ENCODE measurements around the gene MIER1.

- TF ChIP-seq POLR2A (IDR thresholded peaks at IDR 0.05) (no peak), CTCF (IDR thresholded peaks at IDR 0.05) (no peak)
These were observed 80.3 kb downstream of the MIER1 start for GRCh38 chr1:67005068-67005467.

Data from esophagus squamous epithelium (tissue), 4 donors.